Measurements from ENCODE around the gene NR0B2.
"Not testable (repeated sequence)": the region's sequence is repeated elsewhere in the genome, so short reads cannot be mapped to it uniquely, and the experiment has no call there.

The NR0B2 gene

DNA sequence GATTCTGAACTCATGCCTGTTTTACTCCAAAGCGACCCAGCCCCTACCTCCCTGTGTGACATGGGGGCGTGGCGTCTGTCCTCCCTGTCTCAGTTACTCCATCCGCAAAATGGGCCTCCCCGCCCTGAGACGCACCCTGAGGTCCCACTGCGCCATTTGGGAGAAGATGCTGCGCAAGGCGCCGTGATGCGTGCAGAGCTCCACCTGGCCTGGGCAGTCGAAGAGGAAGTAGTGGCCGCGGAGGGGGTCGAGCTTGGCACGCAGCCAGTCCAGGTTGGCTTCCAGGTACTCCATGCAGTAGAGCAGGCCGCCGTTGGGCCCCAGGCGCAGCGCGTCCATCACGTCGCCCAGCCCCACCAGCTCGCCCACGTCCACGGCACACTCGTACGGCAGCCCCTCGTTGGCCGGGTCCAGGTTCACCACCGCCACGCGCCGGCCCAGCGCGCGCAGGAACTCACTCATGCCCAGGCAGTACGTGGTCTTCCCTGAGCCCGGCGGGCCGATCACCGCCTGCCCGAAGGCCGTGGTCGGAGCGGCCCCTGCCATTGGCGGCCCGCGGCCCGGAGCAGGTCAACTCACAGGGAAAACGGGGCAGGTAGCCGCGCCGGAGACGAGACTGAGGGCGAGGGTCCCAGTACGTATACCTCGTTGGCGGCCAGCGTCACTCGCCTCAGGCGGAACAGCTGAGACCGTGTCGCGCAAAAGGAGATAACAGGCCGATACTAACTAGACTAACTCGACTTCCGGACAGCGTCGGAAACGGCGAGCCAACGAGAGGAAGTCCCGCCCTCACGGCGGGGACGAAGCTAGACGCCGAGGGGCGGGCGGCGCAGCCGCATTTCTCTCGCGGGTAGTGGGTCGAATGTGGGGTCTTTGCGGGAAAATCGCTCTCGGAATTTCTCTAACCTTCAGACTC is 24.0 kb downstream of the NR0B2 start, which contains the start of gene GPN2:
TSS of gene GPN2 (minus strand) at position 733 of the 916 bp plus-strand sequence. CDS start at position 546, 187 bp downstream.
- DNase-seq (ENCODE audit: low read depth in 2 of 2), result peak; percentile 54 to 65

- DNase-seq (ENCODE audit: low read depth in 2 of 2), result no peak
Observed at GRCh38 chr1:26888231-26888630, 25.5 kb downstream of the NR0B2 start.

- no peak for DNase-seq (ENCODE audit: low read depth in 2 of 2)
Observed at GRCh38 chr1:26887125-26887524, 26.6 kb downstream of the NR0B2 start.

GRCh38 chr1:26882696-26883463 is 30.9 kb downstream of the NR0B2 start:
- DNase-seq (ENCODE audit: low read depth in 2 of 2), result no peak

GRCh38 chr1:26881611-26882010 is 32.2 kb downstream of the NR0B2 start:
- not testable (repeated sequence) for DNase-seq (ENCODE audit: low read depth in 2 of 2)

DNA sequence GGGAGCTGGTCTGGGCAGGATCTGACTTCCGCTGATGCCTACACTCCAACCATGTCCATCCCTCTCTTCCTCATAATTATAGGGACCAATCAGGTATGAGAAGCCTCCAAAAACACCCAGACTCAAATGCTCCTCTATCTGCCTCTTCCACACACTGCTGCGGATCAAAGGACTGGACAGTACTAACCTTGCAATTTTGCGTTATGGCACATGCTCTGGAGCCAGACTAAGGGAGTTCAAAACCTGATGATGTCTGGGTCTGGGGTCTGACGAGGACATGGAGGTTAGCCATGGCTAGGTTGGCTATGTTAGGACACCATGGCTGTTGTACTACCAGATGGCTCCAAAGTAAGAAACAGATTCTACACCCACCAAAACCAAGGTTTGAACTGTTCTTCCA is 34.0 kb downstream of the NR0B2 start:
- no peak for DNase-seq (ENCODE audit: low read depth in 2 of 2)

GRCh38 chr1:26877326-26877725 is 36.4 kb downstream of the NR0B2 start:
- no peak for DNase-seq (ENCODE audit: low read depth in 2 of 2)

- no peak for DNase-seq (ENCODE audit: low read depth in 2 of 2)
Observed at GRCh38 chr1:26874896-26875295, 38.9 kb downstream of the NR0B2 start.

DNA sequence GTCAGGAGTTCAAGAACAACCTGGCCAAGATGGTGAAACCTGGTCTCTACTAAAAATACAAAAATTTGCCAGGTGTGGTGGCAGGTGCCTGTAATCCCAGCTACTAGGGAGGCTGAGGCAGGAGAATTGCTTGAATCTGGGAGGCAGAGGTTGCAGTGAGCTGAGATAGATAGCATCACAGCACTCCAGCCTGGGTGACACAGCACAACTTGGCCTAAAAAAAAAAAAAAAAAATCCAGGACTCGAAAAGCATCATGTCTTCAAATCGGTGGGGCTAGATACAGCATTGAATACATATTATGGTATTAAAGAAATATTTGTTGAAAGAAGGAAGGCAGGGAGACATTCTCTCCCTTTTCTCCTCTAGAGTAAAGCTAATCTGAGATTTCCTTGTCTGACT is 40.7 kb downstream of the NR0B2 start:
- DNase-seq (ENCODE audit: low read depth in 2 of 2), result not testable (repeated sequence)

DNA sequence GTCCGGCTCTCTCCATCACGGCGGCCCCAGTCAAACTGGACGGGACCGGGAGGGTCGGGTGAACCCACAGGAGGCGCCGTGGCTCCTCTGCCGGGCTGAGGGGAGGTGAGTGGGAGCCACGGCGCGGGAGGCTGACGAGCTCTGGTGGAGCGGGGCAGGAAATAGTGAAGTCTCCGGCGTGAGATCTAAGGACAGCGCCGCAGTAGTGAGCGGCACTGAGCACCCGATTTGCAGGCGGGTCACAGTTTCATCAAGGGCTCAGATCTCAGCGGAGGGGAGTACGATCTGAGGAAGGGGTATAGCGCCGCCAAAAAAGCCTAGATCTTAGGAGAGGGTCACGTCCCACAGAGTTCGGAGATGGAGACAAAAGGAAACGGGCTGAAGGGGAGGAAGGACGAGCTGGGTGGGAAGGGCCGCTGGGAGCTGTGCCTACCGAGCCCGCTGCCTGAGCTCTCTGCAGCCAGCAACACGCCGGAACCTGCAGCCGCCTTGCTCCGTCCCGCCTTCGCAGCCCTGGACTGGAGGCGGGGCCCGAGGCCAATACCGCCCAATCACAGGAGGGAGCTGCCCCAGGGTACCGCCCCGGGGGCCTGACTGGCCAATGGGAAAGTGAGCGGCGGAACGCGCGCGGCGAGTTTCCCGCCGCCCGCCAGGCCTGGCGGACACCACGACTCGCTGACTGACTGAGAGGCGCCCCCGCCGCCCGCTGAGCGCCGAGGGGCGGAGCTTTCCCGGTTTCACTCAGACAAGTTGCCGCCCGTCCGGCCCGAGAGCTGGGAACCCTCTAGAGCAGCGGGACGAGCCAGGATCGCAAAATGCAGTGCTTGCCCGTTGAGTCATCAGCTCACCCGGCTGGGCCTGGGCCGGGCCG is 48.9 kb downstream of the NR0B2 start:
- peak; percentile 90 to 93 for DNase-seq (ENCODE audit: low read depth in 2 of 2)

GRCh38 chr1:26863685-26864077 is 50.1 kb downstream of the NR0B2 start:
- no peak for DNase-seq (ENCODE audit: low read depth in 2 of 2)

DNA sequence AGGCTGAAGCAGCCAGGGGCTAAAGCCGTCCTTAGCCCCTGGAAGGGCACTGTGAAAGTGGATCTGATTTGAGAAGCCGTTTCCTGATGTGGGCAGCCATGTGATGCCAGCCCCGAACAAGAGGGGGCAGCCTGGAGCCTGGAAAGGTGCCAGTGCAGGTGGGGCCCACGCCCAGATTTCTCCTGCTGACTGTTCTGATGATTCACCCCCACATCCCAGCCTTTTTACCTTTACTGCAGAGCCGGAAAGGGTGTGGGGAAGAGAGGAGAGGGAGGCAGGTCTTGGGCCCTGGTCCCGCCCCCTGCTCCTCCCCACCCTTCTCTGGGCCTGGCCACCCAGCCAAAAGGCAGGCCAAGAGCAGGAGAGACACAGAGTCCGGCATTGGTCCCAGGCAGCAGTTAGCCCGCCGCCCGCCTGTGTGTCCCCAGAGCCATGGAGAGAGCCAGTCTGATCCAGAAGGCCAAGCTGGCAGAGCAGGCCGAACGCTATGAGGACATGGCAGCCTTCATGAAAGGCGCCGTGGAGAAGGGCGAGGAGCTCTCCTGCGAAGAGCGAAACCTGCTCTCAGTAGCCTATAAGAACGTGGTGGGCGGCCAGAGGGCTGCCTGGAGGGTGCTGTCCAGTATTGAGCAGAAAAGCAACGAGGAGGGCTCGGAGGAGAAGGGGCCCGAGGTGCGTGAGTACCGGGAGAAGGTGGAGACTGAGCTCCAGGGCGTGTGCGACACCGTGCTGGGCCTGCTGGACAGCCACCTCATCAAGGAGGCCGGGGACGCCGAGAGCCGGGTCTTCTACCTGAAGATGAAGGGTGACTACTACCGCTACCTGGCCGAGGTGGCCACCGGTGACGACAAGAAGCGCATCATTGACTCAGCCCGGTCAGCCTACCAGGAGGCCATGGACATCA is 50.7 kb downstream of the NR0B2 start, which contains the start of gene SFN:
TSS of gene SFN (plus strand) at position 369 of the 904 bp plus-strand sequence. CDS start at position 433, 64 bp downstream.
- peak; percentile 29 to 47 for DNase-seq (ENCODE audit: low read depth in 2 of 2)

- no peak for DNase-seq (ENCODE audit: low read depth in 2 of 2)
Observed at GRCh38 chr1:26861889-26862378, 51.8 kb downstream of the NR0B2 start.
